H9 (cell line): ENCODE results near the gene UBAC1. TPM values are rescaled to one million over a fixed set of nuclear protein-coding genes. Genes with fewer than 3 reads are reported as not detected.

Experiments used
- DNase-seq: peaks from one replicate; pipeline ENCODE4 v3.0.0-alpha.2; 2017
- H2AFZ ChIP-seq: one replicate; pipeline ENCODE4 v1.6.1; 2013; ENCODE audit warnings: mild to moderate bottlenecking, low read length, control low read depth, moderate library complexity
- H2AK5ac ChIP-seq: 2 replicates; pipeline ENCODE4 v1.6.1; 2013; ENCODE audit warnings: low read length, control low read depth, mixed read lengths; ENCODE audit not compliant: insufficient read length
- H2BK120ac ChIP-seq: one replicate; pipeline ENCODE4 v1.6.1; 2013; ENCODE audit warnings: low read depth, mild to moderate bottlenecking, low read length, control low read depth, inconsistent platforms; ENCODE audit not compliant: poor library complexity, severe bottlenecking
- H2BK12ac ChIP-seq: 2 replicates; pipeline ENCODE4 v1.6.1; 2013; ENCODE audit warnings: low read length, control low read depth, mixed read lengths, low read depth; ENCODE audit not compliant: insufficient read length
- H2BK15ac ChIP-seq: 2 replicates; pipeline ENCODE4 v1.6.1; 2013; ENCODE audit warnings: low read depth, low read length, control low read depth
- H2BK20ac ChIP-seq: one replicate; pipeline ENCODE4 v1.6.1; 2013; ENCODE audit warnings: low read depth, mild to moderate bottlenecking, low read length, control low read depth, inconsistent platforms; ENCODE audit not compliant: poor library complexity, severe bottlenecking
- H2BK5ac ChIP-seq: 2 replicates; pipeline ENCODE4 v1.6.1; 2013; ENCODE audit warnings: low read length, control low read depth, mixed read lengths; ENCODE audit not compliant: insufficient read length
- H3K14ac ChIP-seq: 2 replicates; pipeline ENCODE4 v1.6.1; 2013; ENCODE audit warnings: low read length, control low read depth; ENCODE audit not compliant: insufficient read depth
- H3K18ac ChIP-seq: 2 replicates; pipeline ENCODE4 v1.6.1; 2013; ENCODE audit warnings: low read depth, mild to moderate bottlenecking, mixed read lengths, low read length, control low read depth; ENCODE audit not compliant: insufficient read length
- H3K23ac ChIP-seq: 2 replicates; pipeline ENCODE4 v1.6.1; 2013; ENCODE audit warnings: low read length, control low read depth, mixed read lengths, low read depth; ENCODE audit not compliant: insufficient read length
- H3K23me2 ChIP-seq: 2 replicates; pipeline ENCODE4 v1.6.1; 2013; ENCODE audit warnings: low read depth, mild to moderate bottlenecking, mixed read lengths, low read length, control low read depth; ENCODE audit not compliant: insufficient read length, poor library complexity, severe bottlenecking
- H3K27ac ChIP-seq: 2 replicates; pipeline ENCODE4 v1.5.1; 2013; ENCODE audit warnings: low read length, control low read depth, mixed read lengths, low read depth; ENCODE audit not compliant: insufficient read length
- H3K27me3 ChIP-seq: 2 replicates; pipeline ENCODE4 v1.6.1; 2013; ENCODE audit warnings: low read length, control low read depth, inconsistent platforms; ENCODE audit not compliant: insufficient read depth
- H3K4ac ChIP-seq: 2 replicates; pipeline ENCODE4 v1.6.1; 2013; ENCODE audit warnings: low read depth, mild to moderate bottlenecking, control low read depth, inconsistent platforms, low read length, moderate library complexity
- H3K4me1 ChIP-seq: 2 replicates; pipeline ENCODE4 v1.6.1; 2013; ENCODE audit warnings: low read length, control low read depth, inconsistent platforms; ENCODE audit not compliant: insufficient read depth
- H3K4me2 ChIP-seq: 2 replicates; pipeline ENCODE4 v1.6.1; 2013; ENCODE audit warnings: low read length, control low read depth, mixed read lengths; ENCODE audit not compliant: insufficient read length, insufficient read depth
- H3K56ac ChIP-seq: 2 replicates; pipeline ENCODE4 v1.6.1; 2013; ENCODE audit warnings: low read depth, mild to moderate bottlenecking, mixed read lengths, low read length, control low read depth; ENCODE audit not compliant: insufficient read length
- H3K79me1 ChIP-seq: 2 replicates; pipeline ENCODE4 v1.6.1; 2013; ENCODE audit warnings: low read depth, mild to moderate bottlenecking, moderate library complexity, low read length, control low read depth, inconsistent platforms; ENCODE audit not compliant: insufficient read depth, poor library complexity, severe bottlenecking
- H3K79me2 ChIP-seq: 2 replicates; pipeline ENCODE4 v1.6.1; 2013; ENCODE audit warnings: low read length, control low read depth, inconsistent platforms; ENCODE audit not compliant: insufficient read depth
- H3K9ac ChIP-seq: 2 replicates; pipeline ENCODE4 v1.6.1; 2013; ENCODE audit warnings: low read length, control low read depth, mixed read lengths; ENCODE audit not compliant: insufficient read length; ENCODE audit errors: extremely low read depth
- H3K9me3 ChIP-seq: one replicate; pipeline ENCODE4 v1.6.1; 2013; ENCODE audit warnings: low read depth, low read length, inconsistent platforms; ENCODE audit not compliant: control insufficient read depth
- H3T11ph ChIP-seq: one replicate; pipeline ENCODE4 v1.6.1; 2013; ENCODE audit warnings: mild to moderate bottlenecking, low read length, control low read depth, inconsistent platforms
- H4K20me1 ChIP-seq: one replicate; pipeline ENCODE4 v1.6.1; 2013; ENCODE audit not compliant: control insufficient read depth, insufficient read length, insufficient read depth
- H4K5ac ChIP-seq: 2 replicates; pipeline ENCODE4 v1.6.1; 2013; ENCODE audit warnings: low read depth, mild to moderate bottlenecking, mixed read lengths, low read length, control low read depth; ENCODE audit not compliant: insufficient read length
- H4K8ac ChIP-seq: replicated peaks from 2 replicates; pipeline ENCODE4 v1.6.1; 2013; ENCODE audit warnings: low read length, control low read depth, mixed read lengths, low read depth; ENCODE audit not compliant: insufficient read length
- H4K91ac ChIP-seq: 2 replicates; pipeline ENCODE4 v1.6.1; 2013; ENCODE audit warnings: low read depth, mild to moderate bottlenecking, moderate library complexity, mixed read lengths, low read length, control low read depth; ENCODE audit not compliant: insufficient read length
- H3K27ac Mint-ChIP-seq, 3 experiments: 2 replicates in 2 of 3; 3 replicates in 1 of 3; pipeline ENCODE4 v1.8.0; 2020 to 2021; ENCODE audit warnings: mixed read lengths in 3 of 3, mild to moderate bottlenecking in 1 of 3, moderate library complexity in 1 of 3
- H3K27me3 Mint-ChIP-seq: 2 replicates; pipeline ENCODE4 v1.8.0; 2021; ENCODE audit warnings: low read depth, mild to moderate bottlenecking, moderate library complexity, mixed read lengths
- H3K36me3 Mint-ChIP-seq, 3 experiments: 2 replicates in 2 of 3; 3 replicates in 1 of 3; pipeline ENCODE4 v1.8.0; 2020 to 2021; ENCODE audit warnings: low read depth in 3 of 3, mixed read lengths in 3 of 3; ENCODE audit not compliant: insufficient read depth in 1 of 3
- H3K4me1 Mint-ChIP-seq, 2 experiments: 2 replicates each; pipeline ENCODE4 v1.8.0; 2020; ENCODE audit warnings: mixed read lengths in 2 of 2
- H3K4me3 Mint-ChIP-seq, 2 experiments: 2 replicates in 1 of 2; 3 replicates in 1 of 2; pipeline ENCODE4 v1.8.0; 2020 to 2021; ENCODE audit warnings: mild to moderate bottlenecking in 2 of 2, mixed read lengths in 2 of 2, moderate library complexity in 1 of 2
- H3K9me3 Mint-ChIP-seq, 2 experiments: 2 replicates in 1 of 2; 3 replicates in 1 of 2; pipeline ENCODE4 v1.8.0; 2020; ENCODE audit warnings: mild to moderate bottlenecking in 2 of 2, mixed read lengths in 2 of 2, moderate library complexity in 1 of 2
- whole genome bisulfite sequencing: extraction: QIAGEN DNeasy Blood & Tissue Kit; methylation state at CpG from one replicate; pipeline ENCODE4 v1.1.7; 2013; ENCODE audit warnings: missing lambda C conversion rate, low lambda C conversion rate, mixed read lengths; ENCODE audit not compliant: insufficient read length; ENCODE audit errors: extremely low coverage; 5-methylcytosine and 5-hydroxymethylcytosine counted together
- total RNA-seq: library from RNA; stranded (reverse); gene quantifications from 2 replicates; pipeline ENCODE4 v1.2.1, GENCODE V29; 2021
- TF ChIP-seq, protein P1 (sequence below): fragments of 200-600 bp; sonication (generic); conservative IDR thresholded peaks from 3 replicates; pipeline ENCODE4 v1.8.0; 2021; ENCODE audit warnings: antibody characterized with exemption, mild to moderate bottlenecking

Gene UBAC1
- total RNA-seq, 1 experiment from 2014 or later: 47.5 TPM

DNA sequence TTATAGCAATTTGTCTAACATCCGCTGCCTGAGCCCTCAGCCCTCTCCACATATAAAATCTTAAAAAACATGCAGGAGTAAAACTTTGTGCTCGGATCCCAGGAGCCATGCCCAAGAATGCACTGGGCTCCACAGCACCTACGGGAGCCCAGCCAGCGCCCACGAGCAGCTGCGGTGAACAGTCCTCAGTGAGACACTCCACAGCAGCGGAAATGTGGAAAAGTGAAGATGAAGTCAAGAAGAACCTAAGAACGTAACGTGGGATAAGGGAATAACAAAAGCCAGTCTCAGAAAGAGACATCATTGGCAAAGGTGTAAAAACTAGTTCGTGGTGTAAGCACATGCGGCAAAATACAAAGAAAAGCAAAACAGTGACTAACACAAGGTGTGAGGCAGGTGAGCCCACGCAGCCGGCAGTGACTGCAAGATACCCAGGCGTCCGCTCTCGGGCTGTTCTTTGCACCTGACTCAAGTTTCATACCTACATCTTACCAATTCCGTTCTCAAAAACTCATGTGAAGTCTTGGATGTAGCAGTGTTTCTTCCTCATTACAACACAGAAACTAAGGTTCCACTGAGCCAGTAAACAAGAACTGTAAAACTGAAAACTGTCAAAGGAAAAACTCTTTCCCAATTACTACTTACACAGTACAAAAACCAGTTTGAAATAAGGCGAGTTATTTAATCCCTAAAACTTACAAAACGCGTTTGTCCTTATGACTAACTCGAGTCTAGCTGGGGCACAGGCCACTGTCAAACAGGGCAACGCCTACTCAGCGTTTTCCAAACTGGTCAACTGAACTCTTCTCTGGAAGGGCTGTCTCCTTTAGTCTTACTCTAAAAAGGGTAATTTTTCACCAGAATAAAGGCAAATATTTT is 55.6 kb downstream of the UBAC1 start:
- H3K27ac Mint-ChIP-seq: peak overlapping the region in 1 of 3 experiments; percentile 55; a peak in 1 of 7 replicates
- Histone ChIP-seq H3K23me2 (peaks cover 14% of the 10 kb centered on the region), H4K5ac (no peak overlapping the region), H3K18ac (no peak overlapping the region), H3K9me3 (no peaks in the 10 kb centered on the region), H3K79me1 (peaks cover 3% of the 10 kb centered on the region), H3K4me2 (peak overlapping the region; percentile 99), H2BK20ac (no peak overlapping the region), H3K4me1 (no peaks in the 10 kb centered on the region; the same call in 1 of the 2 replicates), H3K56ac (no peak overlapping the region), H3K79me2 (peaks cover 56% of the 10 kb centered on the region; the same call in 1 of the 2 replicates), H3K27me3 (no peaks in the 10 kb centered on the region; the same call in 1 of the 2 replicates), H3K9ac (no peak overlapping the region), H3K4ac (no peak overlapping the region), H2BK15ac (no peak overlapping the region), H3K14ac (no peak overlapping the region), H3K23ac (no peak overlapping the region), H2BK12ac (no peak overlapping the region), H2AFZ (no peak overlapping the region), H3K27ac (no peak overlapping the region), H2BK120ac (no peak overlapping the region), H2BK5ac (no peak overlapping the region), H2AK5ac (no peak overlapping the region), H4K20me1 (no peaks in the 10 kb centered on the region), H3T11ph (no peak overlapping the region), H4K91ac (no peak overlapping the region), H4K8ac (no peak overlapping the region)
- peak overlapping the region; percentile 74 to 92 for H3K4me3 Mint-ChIP-seq
- H3K36me3 Mint-ChIP-seq: peaks cover 34 to 50% (median 46%) of the 10 kb centered on the region in 3 experiments
- H3K4me1 Mint-ChIP-seq: peaks cover 43 to 55% of the 10 kb centered on the region in 2 experiments
- TF ChIP-seq, protein P1, sequence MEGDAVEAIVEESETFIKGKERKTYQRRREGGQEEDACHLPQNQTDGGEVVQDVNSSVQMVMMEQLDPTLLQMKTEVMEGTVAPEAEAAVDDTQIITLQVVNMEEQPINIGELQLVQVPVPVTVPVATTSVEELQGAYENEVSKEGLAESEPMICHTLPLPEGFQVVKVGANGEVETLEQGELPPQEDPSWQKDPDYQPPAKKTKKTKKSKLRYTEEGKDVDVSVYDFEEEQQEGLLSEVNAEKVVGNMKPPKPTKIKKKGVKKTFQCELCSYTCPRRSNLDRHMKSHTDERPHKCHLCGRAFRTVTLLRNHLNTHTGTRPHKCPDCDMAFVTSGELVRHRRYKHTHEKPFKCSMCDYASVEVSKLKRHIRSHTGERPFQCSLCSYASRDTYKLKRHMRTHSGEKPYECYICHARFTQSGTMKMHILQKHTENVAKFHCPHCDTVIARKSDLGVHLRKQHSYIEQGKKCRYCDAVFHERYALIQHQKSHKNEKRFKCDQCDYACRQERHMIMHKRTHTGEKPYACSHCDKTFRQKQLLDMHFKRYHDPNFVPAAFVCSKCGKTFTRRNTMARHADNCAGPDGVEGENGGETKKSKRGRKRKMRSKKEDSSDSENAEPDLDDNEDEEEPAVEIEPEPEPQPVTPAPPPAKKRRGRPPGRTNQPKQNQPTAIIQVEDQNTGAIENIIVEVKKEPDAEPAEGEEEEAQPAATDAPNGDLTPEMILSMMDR: no peak
- DNase-seq: no peak
- H3K9me3 Mint-ChIP-seq: peaks cover 5 to 11% of the 10 kb centered on the region in 2 experiments
- no CpG with 5 or more reads among the region's 23 CpGs for WGBS
- H3K27me3 Mint-ChIP-seq: peaks cover 7% of the 10 kb centered on the region
